WTC11 (cell line): ENCODE measurements around the gene WWC1. TPM values are rescaled to one million over a fixed set of nuclear protein-coding genes. Genes with fewer than 3 reads are reported as not detected.

ENCODE experiments used
- ATAC-seq: fragments of 200-7000 bp; cut with Tn5 transposase; 2 replicates; pipeline ENCODE4 v1.10.0; 2021; ENCODE audit warnings: mild to moderate bottlenecking, moderate library complexity
- CTCF ChIA-PET: fragments of 300-600 bp; sonication (Branson Sonifier 250); formaldehyde crosslinking; loops from one replicate; lab custom pipeline; 2021; ENCODE audit warnings: antibody characterized with exemption; lab: Charles Lee
- POLR2A ChIA-PET: fragments of 350-600 bp; sonication (Branson Sonifier 250); formaldehyde crosslinking; loops from one replicate; lab custom pipeline; 2021; ENCODE audit warnings: antibody characterized with exemption; lab: Charles Lee
- DNase-seq: peaks from one replicate; pipeline ENCODE4 v3.0.0; 2021; ENCODE audit warnings: low spot score
- H3K27ac Mint-ChIP-seq: 2 replicates; pipeline ENCODE4 v1.8.0; 2021; ENCODE audit warnings: mixed read lengths
- H3K27me3 Mint-ChIP-seq: 2 replicates; pipeline ENCODE4 v1.8.0; 2021; ENCODE audit warnings: low read depth, mild to moderate bottlenecking, moderate library complexity, mixed read lengths
- H3K36me3 Mint-ChIP-seq: 2 replicates; pipeline ENCODE4 v1.8.0; 2021; ENCODE audit warnings: mixed read lengths
- H3K4me1 Mint-ChIP-seq: 2 replicates; pipeline ENCODE4 v1.8.0; 2022; ENCODE audit warnings: mixed read lengths
- H3K4me3 Mint-ChIP-seq: 2 replicates; pipeline ENCODE4 v1.8.0; 2021; ENCODE audit warnings: mild to moderate bottlenecking, moderate library complexity, mixed read lengths
- H3K9me3 Mint-ChIP-seq: 2 replicates; pipeline ENCODE4 v1.8.0; 2021; ENCODE audit warnings: mixed read lengths
- ATF1 ChIP-seq: sonication (generic); formaldehyde crosslinking; IDR thresholded peaks from 2 replicates; pipeline ENCODE4 v1.8.1; 2023; ENCODE audit warnings: mild to moderate bottlenecking, moderate library complexity, missing genetic modification reagents
- CBFB ChIP-seq: sonication (generic); formaldehyde crosslinking; IDR thresholded peaks from 2 replicates; pipeline ENCODE4 v1.8.1; 2022; ENCODE audit warnings: mild to moderate bottlenecking, low read depth, missing genetic modification reagents
- ETV6 ChIP-seq: sonication (generic); formaldehyde crosslinking; IDR thresholded peaks from 2 replicates; pipeline ENCODE4 v1.8.1; 2022; ENCODE audit warnings: mild to moderate bottlenecking, missing genetic modification reagents
- FOXP1 ChIP-seq: sonication (generic); formaldehyde crosslinking; IDR thresholded peaks from 2 replicates; pipeline ENCODE4 v1.8.0; 2022; ENCODE audit warnings: missing genetic modification reagents, mild to moderate bottlenecking, moderate library complexity, borderline replicate concordance
- JUN ChIP-seq: sonication (generic); formaldehyde crosslinking; IDR thresholded peaks from 2 replicates; pipeline ENCODE4 v1.8.0; 2023; ENCODE audit warnings: mild to moderate bottlenecking, missing genetic modification reagents
- RORB ChIP-seq: fragments of 250-450 bp; sonication (Bioruptor Pico); IDR thresholded peaks from 2 replicates; pipeline ENCODE4 v1.9.0; 2021; ENCODE audit warnings: mild to moderate bottlenecking
- TEAD1 ChIP-seq: sonication (generic); formaldehyde crosslinking; IDR thresholded peaks from 2 replicates; pipeline ENCODE4 v1.8.0; 2022; ENCODE audit warnings: mild to moderate bottlenecking, missing genetic modification reagents
- ZNF317 ChIP-seq: sonication (generic); formaldehyde crosslinking; IDR thresholded peaks from 2 replicates; pipeline ENCODE4 v1.8.1; 2023; ENCODE audit warnings: low read depth, mild to moderate bottlenecking, moderate library complexity, missing genetic modification reagents, borderline replicate concordance
- ZNF396 ChIP-seq: fragments of 250-450 bp; sonication (Bioruptor Pico); IDR thresholded peaks from 2 replicates; pipeline ENCODE4 v1.8.0; 2021; ENCODE audit warnings: mild to moderate bottlenecking, moderate library complexity, borderline replicate concordance
- total RNA-seq: library from RNA; stranded (reverse); gene quantifications from 3 replicates; pipeline ENCODE4 v1.2.3, GENCODE V29; 2021
- TF ChIP-seq, protein P1 (sequence below): sonication (generic); formaldehyde crosslinking; IDR thresholded peaks from 2 replicates; pipeline ENCODE4 v1.8.0; 2022; ENCODE audit warnings: mild to moderate bottlenecking, missing genetic modification reagents
- TF ChIP-seq, protein P2 (sequence below): sonication (generic); formaldehyde crosslinking; IDR thresholded peaks from 2 replicates; pipeline ENCODE4 v1.8.1; 2023; ENCODE audit warnings: mild to moderate bottlenecking, missing genetic modification reagents
- TF ChIP-seq, protein P3 (sequence below): sonication (generic); formaldehyde crosslinking; conservative IDR thresholded peaks from 2 replicates; pipeline ENCODE4 v1.8.1; 2023; ENCODE audit warnings: mild to moderate bottlenecking, low read depth, missing genetic modification reagents, moderate library complexity
- TF ChIP-seq, protein P4 (sequence below): fragments of 250-450 bp; sonication (Bioruptor Pico); IDR thresholded peaks from 2 replicates; pipeline ENCODE4 v1.9.0; 2021; ENCODE audit warnings: mild to moderate bottlenecking, borderline replicate concordance
- TF ChIP-seq, protein P5 (sequence below): sonication (generic); formaldehyde crosslinking; IDR thresholded peaks from 2 replicates; pipeline ENCODE4 v1.8.1; 2023; ENCODE audit warnings: mild to moderate bottlenecking, moderate library complexity, missing genetic modification reagents

The WWC1 gene
- total RNA-seq, 1 experiment from 2014 or later: 48.4 TPM

DNA sequence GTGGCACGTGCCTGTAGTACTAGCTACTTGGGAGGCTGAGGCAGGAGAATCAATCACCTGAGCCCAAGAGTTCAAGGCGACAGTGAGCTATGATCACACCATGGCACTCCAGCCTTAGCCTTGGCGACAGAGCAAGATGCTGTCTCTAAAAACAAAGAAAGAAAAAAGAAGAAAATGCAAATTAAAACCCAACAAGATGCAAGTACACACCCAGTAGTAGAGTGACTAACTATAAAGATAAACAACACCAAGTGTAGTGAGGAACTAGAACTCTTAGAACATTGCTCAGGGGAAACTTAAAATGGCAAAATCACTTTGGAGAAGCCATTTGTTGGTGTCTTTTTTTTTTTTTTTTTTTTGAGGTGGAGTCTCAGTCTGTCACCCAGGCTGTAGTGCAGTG, 160.1 kb downstream of the WWC1 start:
- H3K36me3 Mint-ChIP-seq: peaks cover 22% of the 10 kb centered on the region
- ChIA-PET POLR2A (no interaction called here), CTCF (no interaction called here)
- no peak overlapping the region for H3K4me3 Mint-ChIP-seq
- no peaks in the 10 kb centered on the region for H3K9me3 Mint-ChIP-seq
- DNase-seq: no peak
- no peak for ATAC-seq
- H3K27me3 Mint-ChIP-seq: no peaks in the 10 kb centered on the region
- H3K27ac Mint-ChIP-seq: no peak overlapping the region
- no peak for TF ChIP-seq RORB (CRISPR knock-in tag)
- TF ChIP-seq, protein P1, sequence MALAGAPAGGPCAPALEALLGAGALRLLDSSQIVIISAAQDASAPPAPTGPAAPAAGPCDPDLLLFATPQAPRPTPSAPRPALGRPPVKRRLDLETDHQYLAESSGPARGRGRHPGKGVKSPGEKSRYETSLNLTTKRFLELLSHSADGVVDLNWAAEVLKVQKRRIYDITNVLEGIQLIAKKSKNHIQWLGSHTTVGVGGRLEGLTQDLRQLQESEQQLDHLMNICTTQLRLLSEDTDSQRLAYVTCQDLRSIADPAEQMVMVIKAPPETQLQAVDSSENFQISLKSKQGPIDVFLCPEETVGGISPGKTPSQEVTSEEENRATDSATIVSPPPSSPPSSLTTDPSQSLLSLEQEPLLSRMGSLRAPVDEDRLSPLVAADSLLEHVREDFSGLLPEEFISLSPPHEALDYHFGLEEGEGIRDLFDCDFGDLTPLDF: no peak
- TF ChIP-seq TEAD1 (CRISPR knock-in tag): no peak
- TF ChIP-seq, protein P2, sequence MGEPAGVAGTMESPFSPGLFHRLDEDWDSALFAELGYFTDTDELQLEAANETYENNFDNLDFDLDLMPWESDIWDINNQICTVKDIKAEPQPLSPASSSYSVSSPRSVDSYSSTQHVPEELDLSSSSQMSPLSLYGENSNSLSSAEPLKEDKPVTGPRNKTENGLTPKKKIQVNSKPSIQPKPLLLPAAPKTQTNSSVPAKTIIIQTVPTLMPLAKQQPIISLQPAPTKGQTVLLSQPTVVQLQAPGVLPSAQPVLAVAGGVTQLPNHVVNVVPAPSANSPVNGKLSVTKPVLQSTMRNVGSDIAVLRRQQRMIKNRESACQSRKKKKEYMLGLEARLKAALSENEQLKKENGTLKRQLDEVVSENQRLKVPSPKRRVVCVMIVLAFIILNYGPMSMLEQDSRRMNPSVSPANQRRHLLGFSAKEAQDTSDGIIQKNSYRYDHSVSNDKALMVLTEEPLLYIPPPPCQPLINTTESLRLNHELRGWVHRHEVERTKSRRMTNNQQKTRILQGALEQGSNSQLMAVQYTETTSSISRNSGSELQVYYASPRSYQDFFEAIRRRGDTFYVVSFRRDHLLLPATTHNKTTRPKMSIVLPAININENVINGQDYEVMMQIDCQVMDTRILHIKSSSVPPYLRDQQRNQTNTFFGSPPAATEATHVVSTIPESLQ (CRISPR knock-in tag): no peak
- TF ChIP-seq, protein P3, sequence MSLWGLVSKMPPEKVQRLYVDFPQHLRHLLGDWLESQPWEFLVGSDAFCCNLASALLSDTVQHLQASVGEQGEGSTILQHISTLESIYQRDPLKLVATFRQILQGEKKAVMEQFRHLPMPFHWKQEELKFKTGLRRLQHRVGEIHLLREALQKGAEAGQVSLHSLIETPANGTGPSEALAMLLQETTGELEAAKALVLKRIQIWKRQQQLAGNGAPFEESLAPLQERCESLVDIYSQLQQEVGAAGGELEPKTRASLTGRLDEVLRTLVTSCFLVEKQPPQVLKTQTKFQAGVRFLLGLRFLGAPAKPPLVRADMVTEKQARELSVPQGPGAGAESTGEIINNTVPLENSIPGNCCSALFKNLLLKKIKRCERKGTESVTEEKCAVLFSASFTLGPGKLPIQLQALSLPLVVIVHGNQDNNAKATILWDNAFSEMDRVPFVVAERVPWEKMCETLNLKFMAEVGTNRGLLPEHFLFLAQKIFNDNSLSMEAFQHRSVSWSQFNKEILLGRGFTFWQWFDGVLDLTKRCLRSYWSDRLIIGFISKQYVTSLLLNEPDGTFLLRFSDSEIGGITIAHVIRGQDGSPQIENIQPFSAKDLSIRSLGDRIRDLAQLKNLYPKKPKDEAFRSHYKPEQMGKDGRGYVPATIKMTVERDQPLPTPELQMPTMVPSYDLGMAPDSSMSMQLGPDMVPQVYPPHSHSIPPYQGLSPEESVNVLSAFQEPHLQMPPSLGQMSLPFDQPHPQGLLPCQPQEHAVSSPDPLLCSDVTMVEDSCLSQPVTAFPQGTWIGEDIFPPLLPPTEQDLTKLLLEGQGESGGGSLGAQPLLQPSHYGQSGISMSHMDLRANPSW (CRISPR knock-in tag): no peak
- TF ChIP-seq, protein P4, sequence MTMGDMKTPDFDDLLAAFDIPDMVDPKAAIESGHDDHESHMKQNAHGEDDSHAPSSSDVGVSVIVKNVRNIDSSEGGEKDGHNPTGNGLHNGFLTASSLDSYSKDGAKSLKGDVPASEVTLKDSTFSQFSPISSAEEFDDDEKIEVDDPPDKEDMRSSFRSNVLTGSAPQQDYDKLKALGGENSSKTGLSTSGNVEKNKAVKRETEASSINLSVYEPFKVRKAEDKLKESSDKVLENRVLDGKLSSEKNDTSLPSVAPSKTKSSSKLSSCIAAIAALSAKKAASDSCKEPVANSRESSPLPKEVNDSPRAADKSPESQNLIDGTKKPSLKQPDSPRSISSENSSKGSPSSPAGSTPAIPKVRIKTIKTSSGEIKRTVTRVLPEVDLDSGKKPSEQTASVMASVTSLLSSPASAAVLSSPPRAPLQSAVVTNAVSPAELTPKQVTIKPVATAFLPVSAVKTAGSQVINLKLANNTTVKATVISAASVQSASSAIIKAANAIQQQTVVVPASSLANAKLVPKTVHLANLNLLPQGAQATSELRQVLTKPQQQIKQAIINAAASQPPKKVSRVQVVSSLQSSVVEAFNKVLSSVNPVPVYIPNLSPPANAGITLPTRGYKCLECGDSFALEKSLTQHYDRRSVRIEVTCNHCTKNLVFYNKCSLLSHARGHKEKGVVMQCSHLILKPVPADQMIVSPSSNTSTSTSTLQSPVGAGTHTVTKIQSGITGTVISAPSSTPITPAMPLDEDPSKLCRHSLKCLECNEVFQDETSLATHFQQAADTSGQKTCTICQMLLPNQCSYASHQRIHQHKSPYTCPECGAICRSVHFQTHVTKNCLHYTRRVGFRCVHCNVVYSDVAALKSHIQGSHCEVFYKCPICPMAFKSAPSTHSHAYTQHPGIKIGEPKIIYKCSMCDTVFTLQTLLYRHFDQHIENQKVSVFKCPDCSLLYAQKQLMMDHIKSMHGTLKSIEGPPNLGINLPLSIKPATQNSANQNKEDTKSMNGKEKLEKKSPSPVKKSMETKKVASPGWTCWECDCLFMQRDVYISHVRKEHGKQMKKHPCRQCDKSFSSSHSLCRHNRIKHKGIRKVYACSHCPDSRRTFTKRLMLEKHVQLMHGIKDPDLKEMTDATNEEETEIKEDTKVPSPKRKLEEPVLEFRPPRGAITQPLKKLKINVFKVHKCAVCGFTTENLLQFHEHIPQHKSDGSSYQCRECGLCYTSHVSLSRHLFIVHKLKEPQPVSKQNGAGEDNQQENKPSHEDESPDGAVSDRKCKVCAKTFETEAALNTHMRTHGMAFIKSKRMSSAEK (CRISPR knock-in tag): no peak
- no peak for TF ChIP-seq FOXP1 (CRISPR knock-in tag)
- no peak for TF ChIP-seq ZNF396 (CRISPR knock-in tag)
- TF ChIP-seq ZNF317 (CRISPR knock-in tag): no peak
- TF ChIP-seq JUN (CRISPR knock-in tag): no peak
- TF ChIP-seq, protein P5, sequence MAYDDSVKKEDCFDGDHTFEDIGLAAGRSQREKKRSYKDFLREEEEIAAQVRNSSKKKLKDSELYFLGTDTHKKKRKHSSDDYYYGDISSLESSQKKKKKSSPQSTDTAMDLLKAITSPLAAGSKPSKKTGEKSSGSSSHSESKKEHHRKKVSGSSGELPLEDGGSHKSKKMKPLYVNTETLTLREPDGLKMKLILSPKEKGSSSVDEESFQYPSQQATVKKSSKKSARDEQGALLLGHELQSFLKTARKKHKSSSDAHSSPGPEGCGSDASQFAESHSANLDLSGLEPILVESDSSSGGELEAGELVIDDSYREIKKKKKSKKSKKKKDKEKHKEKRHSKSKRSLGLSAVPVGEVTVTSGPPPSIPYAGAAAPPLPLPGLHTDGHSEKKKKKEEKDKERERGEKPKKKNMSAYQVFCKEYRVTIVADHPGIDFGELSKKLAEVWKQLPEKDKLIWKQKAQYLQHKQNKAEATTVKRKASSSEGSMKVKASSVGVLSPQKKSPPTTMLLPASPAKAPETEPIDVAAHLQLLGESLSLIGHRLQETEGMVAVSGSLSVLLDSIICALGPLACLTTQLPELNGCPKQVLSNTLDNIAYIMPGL (CRISPR knock-in tag): no peak
- TF ChIP-seq ATF1 (CRISPR knock-in tag): no peak
- no peak for TF ChIP-seq ETV6 (CRISPR knock-in tag)
- TF ChIP-seq CBFB (CRISPR knock-in tag): no peak
- H3K4me1 Mint-ChIP-seq: 0 out of 2 replicates have a peak, but pooled peaks cover 3% of the 10 kb centered on the region
